ENCODE measurements around the gene MTIF2. TPM values are rescaled to one million over a fixed set of nuclear protein-coding genes. Genes with fewer than 3 reads are reported as not detected.
"Not testable (repeated sequence)": the region's sequence is repeated elsewhere in the genome, so short reads cannot be mapped to it uniquely, and the experiment has no call there.

Gene MTIF2
- total RNA-seq, 2 experiments from 2014 or later = 21.3 to 22.8 TPM

DNA sequence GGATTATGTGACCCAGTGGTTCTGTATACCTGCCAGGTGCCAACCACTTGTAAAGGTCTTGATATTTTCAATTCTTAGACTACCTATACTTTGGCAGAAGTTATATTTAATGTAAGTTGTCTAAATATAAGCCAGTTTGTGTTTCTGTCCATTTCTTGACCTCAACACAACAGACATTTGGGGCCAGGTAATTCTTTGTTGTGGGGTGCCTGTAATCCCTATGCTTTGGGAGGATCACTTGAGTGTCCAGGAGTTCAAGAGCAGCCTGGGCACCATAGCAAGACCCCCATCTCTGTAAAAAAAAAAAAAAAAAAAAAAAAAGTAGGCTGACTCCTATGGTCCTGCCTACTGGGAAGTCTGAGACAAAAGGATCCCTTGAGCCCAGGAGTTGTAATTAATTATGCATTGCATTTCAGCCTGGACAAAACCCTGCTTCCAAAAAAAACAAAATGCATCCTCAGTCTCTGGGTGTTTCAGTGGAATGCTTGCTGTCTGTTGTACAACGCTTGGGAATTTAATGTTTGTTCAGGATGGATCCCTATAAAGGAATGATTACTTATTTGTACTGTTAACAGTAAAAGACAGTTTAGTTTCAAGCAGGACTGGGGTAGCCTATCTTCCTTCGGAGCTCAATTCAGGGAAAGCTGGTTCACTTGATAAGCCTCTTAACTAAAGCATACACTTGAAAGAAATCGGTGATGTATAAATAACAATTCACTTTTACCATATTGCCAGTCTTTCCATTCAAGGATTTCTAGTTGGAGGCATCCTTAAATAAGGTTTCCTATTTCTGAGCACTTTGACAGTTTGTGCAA, 33.1 kb downstream of the MTIF2 start:
- H3K27ac Mint-ChIP-seq = peak overlapping the region; percentile 19
- H3K27me3 Mint-ChIP-seq = no peaks in the 10 kb centered on the region
- peaks cover 50% of the 10 kb centered on the region for H3K36me3 Mint-ChIP-seq (ENCODE audit: low read depth)
- H3K4me3 Mint-ChIP-seq = no peak overlapping the region
- DNase-seq = no peak
- peaks cover 42% of the 10 kb centered on the region for H3K4me1 Mint-ChIP-seq
- ChIA-PET CTCF (no interaction called here), POLR2A (no interaction called here)
- no peaks in the 10 kb centered on the region for H3K9me3 Mint-ChIP-seq

DNA sequence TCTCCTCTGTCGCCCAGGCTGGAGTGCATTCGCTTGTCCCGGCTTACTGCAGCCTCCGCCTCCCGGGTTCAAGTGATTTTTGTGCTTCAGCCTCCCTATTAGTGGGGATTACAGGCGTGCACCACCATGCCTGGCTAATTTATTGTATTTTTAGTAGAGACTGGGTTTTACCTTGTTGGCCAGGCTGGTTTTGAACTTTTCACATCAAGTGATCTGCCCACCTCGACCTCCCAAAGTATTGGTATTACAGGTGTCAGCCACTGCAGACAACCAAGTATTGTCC, 35.4 kb downstream of the MTIF2 start:
- H3K4me1 Mint-ChIP-seq = peaks cover 52% of the 10 kb centered on the region
- peaks cover 54% of the 10 kb centered on the region for H3K36me3 Mint-ChIP-seq (ENCODE audit: low read depth)

DNA sequence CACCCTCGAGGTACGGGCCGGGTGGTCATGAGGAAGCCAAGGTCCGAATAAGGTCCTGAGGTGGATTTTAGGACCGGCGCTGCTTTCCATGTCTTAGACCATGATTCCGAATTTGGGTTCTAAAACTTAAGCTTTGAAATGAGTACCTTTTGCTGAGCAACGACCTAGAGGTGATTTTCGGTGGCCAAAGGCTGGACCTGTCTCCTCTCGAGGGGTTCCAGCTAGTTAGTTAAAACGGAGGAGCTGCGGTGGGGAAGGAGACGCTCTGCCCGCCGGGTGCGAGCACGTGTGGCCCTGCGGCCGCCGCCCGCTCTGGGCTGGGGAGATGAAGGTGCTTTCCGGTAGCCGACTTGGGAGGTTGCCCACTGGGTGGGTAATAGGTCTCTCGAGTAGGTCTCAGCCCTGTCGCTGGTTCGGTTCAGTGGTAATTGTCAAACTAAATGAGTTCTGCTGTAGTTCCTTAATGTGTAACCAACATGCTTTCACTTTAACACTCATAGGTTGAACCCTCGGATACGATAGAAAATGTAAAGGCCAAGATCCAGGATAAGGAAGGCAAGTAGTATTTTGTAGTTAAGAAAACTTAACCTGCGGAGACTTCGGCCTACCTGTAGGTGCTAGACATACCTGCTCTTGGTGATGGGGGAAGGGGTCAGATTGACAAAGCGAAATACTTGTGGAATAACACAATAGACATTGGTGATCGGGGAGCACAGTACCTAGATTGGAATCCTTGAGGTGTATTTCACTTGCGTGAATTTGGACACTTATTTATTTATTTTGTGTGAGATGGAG, 36.0 kb downstream of the MTIF2 start:
- CTCF ChIA-PET = interaction anchor here (0.5 to 1.1 kb wide), 7 partner anchors 9 to 1114 kb away, joined by 3 to 7 read pairs (median 3); partner anchors contain the start of gene CCDC88A
- peak; percentile 54 for DNase-seq
- Mint-ChIP-seq H3K9me3 (no peaks in the 10 kb centered on the region), H3K4me3 (peak overlapping the region; percentile 100), H3K36me3 (ENCODE audit: low read depth) (peaks cover 56% of the 10 kb centered on the region), H3K27ac (peak overlapping the region; percentile 93), H3K4me1 (peaks cover 57% of the 10 kb centered on the region), H3K27me3 (no peaks in the 10 kb centered on the region)
- POLR2A ChIA-PET = interaction anchor here (0.8 kb wide), 1 partner anchor 287 kb away, joined by 3 read pairs; the partner anchor contains the start of gene CFAP36

More for the DNA sequence above, 35.4 kb downstream of the MTIF2 start:
- Mint-ChIP-seq H3K27me3 (no peaks in the 10 kb centered on the region), H3K9me3 (no peaks in the 10 kb centered on the region), H3K27ac (peak overlapping the region; percentile 93), H3K4me3 (peak overlapping the region; percentile 100)
- no peak for DNase-seq
- ChIA-PET CTCF (no interaction called here), POLR2A (no interaction called here)

GRCh38 chr2:55232084-55232862, 36.8 kb downstream of the MTIF2 start, which contains the start of the genes CLHC1 and RPS27A:
Gene CLHC1, minus strand, starts transcription at chr2:55232293. Its CDS starts 9,882 bp downstream, at chr2:55222411.
Gene RPS27A, plus strand, starts transcription at chr2:55232688. Its CDS starts 137 bp downstream, at chr2:55232825.
- DNase-seq = peak; percentile 93
- H3K4me1 Mint-ChIP-seq = peaks cover 62% of the 10 kb centered on the region
- no peaks in the 10 kb centered on the region for H3K27me3 Mint-ChIP-seq
- ChIA-PET CTCF (interaction anchor here (0.5 to 1.1 kb wide), 7 partner anchors 8 to 1113 kb away, joined by 3 to 7 read pairs (median 3); partner anchors contain the start of gene CCDC88A), POLR2A (interaction anchor here (0.6 to 0.8 kb wide), 2 partner anchors 23 to 287 kb away, joined by 3 to 4 read pairs; partner anchors contain the start of gene CFAP36)
- peak within 1 kb of the TSS; percentile 100 for H3K4me3 Mint-ChIP-seq
- H3K27ac Mint-ChIP-seq = peak within 1 kb of the TSS; percentile 93
- H3K9me3 Mint-ChIP-seq = no peaks in the 10 kb centered on the region
- peaks cover 60% of the 10 kb centered on the region for H3K36me3 Mint-ChIP-seq (ENCODE audit: low read depth)

DNA sequence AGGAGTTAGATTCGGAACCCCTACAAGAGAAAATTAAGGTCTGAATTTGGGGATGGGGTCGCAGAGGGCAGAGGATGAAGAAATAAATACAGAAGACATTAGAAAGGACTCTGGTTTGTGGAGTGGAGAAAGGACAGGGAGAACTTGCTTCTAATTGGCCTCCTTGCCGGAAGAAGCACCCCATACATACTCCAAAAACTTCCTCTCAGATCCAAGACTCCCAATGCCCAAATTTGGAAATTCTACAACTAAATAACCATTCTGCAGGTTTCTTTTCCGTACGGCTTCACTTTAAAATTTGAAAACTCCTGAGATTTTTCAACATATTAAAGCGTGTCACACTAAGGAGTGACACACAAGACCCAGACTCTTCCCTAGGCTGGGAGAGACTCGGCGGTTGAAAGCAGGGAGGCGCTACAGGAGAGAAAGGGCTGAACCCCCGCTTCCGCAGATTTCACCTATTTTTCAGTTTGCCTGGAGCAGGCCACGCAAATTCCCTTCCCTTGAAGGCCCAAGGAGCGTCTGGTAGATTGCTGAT, 37.4 kb downstream of the MTIF2 start:
- Mint-ChIP-seq H3K27ac (peak overlapping the region; percentile 93), H3K4me1 (peaks cover 65% of the 10 kb centered on the region), H3K27me3 (no peaks in the 10 kb centered on the region), H3K36me3 (ENCODE audit: low read depth) (peaks cover 57% of the 10 kb centered on the region), H3K9me3 (no peaks in the 10 kb centered on the region), H3K4me3 (peak overlapping the region; percentile 100)
- POLR2A ChIA-PET = no interaction called here
- DNase-seq = no peak
- CTCF ChIA-PET = no interaction called here

DNA sequence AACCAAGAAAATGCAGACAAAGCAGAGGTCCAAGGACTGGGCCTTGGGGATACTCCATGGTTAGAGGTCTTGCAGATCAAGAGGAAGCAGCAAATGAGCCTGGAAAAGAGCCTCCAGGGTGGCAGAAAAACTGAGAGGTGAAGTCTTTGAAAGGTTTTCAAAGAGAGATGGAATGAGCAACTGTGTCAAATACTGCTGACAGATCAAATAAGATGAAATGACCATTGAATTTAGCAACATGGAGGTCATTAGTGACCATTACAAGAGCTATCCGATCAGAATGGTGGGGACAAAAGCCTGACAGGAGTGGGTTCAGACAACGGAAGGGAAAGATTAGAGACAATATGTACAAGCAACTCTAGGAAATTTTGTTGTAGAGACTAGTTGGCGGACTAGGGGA, 38.5 kb downstream of the MTIF2 start:
- no peaks in the 10 kb centered on the region for H3K27me3 Mint-ChIP-seq
- peaks cover 49% of the 10 kb centered on the region for H3K36me3 Mint-ChIP-seq (ENCODE audit: low read depth)

GRCh38 chr2:55229221-55229620, 39.8 kb downstream of the MTIF2 start:
- Mint-ChIP-seq H3K36me3 (ENCODE audit: low read depth) (peaks cover 36% of the 10 kb centered on the region), H3K27me3 (no peaks in the 10 kb centered on the region), H3K9me3 (no peaks in the 10 kb centered on the region), H3K27ac (no peak overlapping the region), H3K4me3 (no peak overlapping the region), H3K4me1 (peaks cover 48% of the 10 kb centered on the region)
- CTCF ChIA-PET = no interaction called here
- no peak for DNase-seq
- POLR2A ChIA-PET = no interaction called here

More for the DNA sequence above, 38.5 kb downstream of the MTIF2 start:
- Mint-ChIP-seq H3K4me3 (peak overlapping the region; percentile 100), H3K9me3 (no peaks in the 10 kb centered on the region), H3K4me1 (peaks cover 60% of the 10 kb centered on the region), H3K27ac (no peak overlapping the region)
- ChIA-PET CTCF (no interaction called here), POLR2A (no interaction called here)
- no peak for DNase-seq

GRCh38 chr2:55228226-55228563, 40.8 kb downstream of the MTIF2 start:
- Mint-ChIP-seq H3K9me3 (no peaks in the 10 kb centered on the region), H3K27me3 (no peaks in the 10 kb centered on the region), H3K27ac (peak overlapping the region; percentile 83), H3K4me3 (peak overlapping the region; percentile 47), H3K36me3 (ENCODE audit: low read depth) (peaks cover 27% of the 10 kb centered on the region), H3K4me1 (peaks cover 40% of the 10 kb centered on the region)
- ChIA-PET POLR2A (no interaction called here), CTCF (no interaction called here)
- no peak for DNase-seq

GRCh38 chr2:55227437-55228225, 41.4 kb downstream of the MTIF2 start:
- Mint-ChIP-seq H3K4me3 (peak overlapping the region; percentile 47), H3K4me1 (peaks cover 41% of the 10 kb centered on the region), H3K27ac (peak overlapping the region; percentile 83), H3K36me3 (ENCODE audit: low read depth) (peaks cover 23% of the 10 kb centered on the region)
- POLR2A ChIA-PET, DNase-seq, H3K9me3 Mint-ChIP-seq, CTCF ChIA-PET, H3K27me3 Mint-ChIP-seq: not testable (repeated sequence)

GRCh38 chr2:55225481-55226020, 43.5 kb downstream of the MTIF2 start:
- H3K27ac Mint-ChIP-seq = no peak overlapping the region
- no peaks in the 10 kb centered on the region for H3K27me3 Mint-ChIP-seq
- H3K9me3 Mint-ChIP-seq = no peaks in the 10 kb centered on the region
- POLR2A ChIA-PET = no interaction called here
- no peak overlapping the region for H3K4me3 Mint-ChIP-seq
- CTCF ChIA-PET = interaction anchor here (1.8 kb wide), 1 partner anchor 12 kb away, joined by 3 read pairs; no protein-coding TSS in a partner anchor
- DNase-seq = no peak
- H3K4me1 Mint-ChIP-seq = peaks cover 47% of the 10 kb centered on the region
- H3K36me3 Mint-ChIP-seq (ENCODE audit: low read depth) = peaks cover 22% of the 10 kb centered on the region

DNA sequence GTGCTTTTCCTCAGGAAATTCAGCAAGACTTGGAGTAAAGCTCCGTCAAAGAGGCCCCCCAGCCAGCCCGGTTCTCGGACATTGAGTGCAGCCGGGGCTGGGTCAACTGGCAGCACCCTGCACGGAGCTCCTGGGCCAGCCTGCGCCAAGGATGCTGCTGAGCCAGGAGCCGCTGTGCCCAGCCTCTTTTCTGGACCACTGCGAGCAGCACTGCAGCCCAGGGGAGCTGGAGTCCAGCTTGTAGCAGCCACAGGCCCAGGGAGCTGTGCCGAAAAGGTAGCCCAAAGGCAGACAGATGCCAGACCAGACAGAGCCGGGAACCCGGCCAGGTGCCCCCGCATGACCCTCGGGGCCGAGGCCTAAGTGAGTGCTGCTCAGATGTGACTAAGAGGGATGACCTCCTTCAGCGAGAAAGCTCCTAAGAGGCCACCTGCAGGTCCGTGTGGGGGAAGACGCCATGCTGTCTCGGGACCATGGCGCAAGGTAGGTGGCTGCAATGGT, 44.2 kb downstream of the MTIF2 start:
- peaks cover 40% of the 10 kb centered on the region for H3K4me1 Mint-ChIP-seq
- no peak overlapping the region for H3K27ac Mint-ChIP-seq
- H3K36me3 Mint-ChIP-seq (ENCODE audit: low read depth) = peaks cover 16% of the 10 kb centered on the region
- H3K4me3 Mint-ChIP-seq = no peak overlapping the region
- CTCF ChIA-PET = interaction anchor here (1.0 to 1.8 kb wide), 3 partner anchors 8 to 215 kb away, joined by 3 read pairs; partner anchors contain the start of gene RPS27A
- H3K9me3 Mint-ChIP-seq = no peaks in the 10 kb centered on the region
- H3K27me3 Mint-ChIP-seq = no peaks in the 10 kb centered on the region
- POLR2A ChIA-PET = no interaction called here
- no peak for DNase-seq
